ENCODE data around the gene RACK1. TPM values are rescaled to one million over a fixed set of nuclear protein-coding genes. Genes with fewer than 3 reads are reported as not detected.

The RACK1 gene
- total and polyA plus RNA-seq, 2 of the 8 experiments (the other 6 are each of a cell fraction or from before 2014, with no cell fraction given): 2,589 to 7,971 TPM

- DNase-seq (ENCODE audit: low read depth in 1 of 2, low spot score in 2 of 2) (peak; percentile 83 to 94), FAIRE-seq (no peak)
- peaks cover 4 to 10% (median 6%) of the 10 kb centered on the region in 4 experiments; a peak in 6 of 7 replicates for H3K4me1 ChIP-seq (replicated peaks in 1 of 4; ENCODE audit: control insufficient read depth in 3 of 4, insufficient read depth in 4 of 4, low read length in 3 of 4)
- H3K9ac ChIP-seq (replicated peaks in 1 of 4; ENCODE audit: extremely low read depth in 1 of 4, low read depth in 3 of 4, low read length in 3 of 4): peak within 1 kb of the TSS; percentile 61 to 95 (median 66)
- peaks cover 15% of the 10 kb centered on the region for H3K79me1 ChIP-seq (ENCODE audit: low read depth, low read length)
- H3K4ac ChIP-seq (replicated peaks; ENCODE audit: insufficient read length, low read depth, low read length): no peak within 1 kb of the TSS
- peaks cover 8 to 17% of the 10 kb centered on the region in 2 experiments for H4K20me1 ChIP-seq (replicated peaks in 1 of 2; ENCODE audit: control insufficient read depth in 1 of 2, insufficient read depth in 2 of 2, low read length in 2 of 2)
- H3K14ac ChIP-seq (ENCODE audit: insufficient read length): no peak within 1 kb of the TSS
- H2BK120ac ChIP-seq (replicated peaks; ENCODE audit: low read depth, low read length): no peak within 1 kb of the TSS
- ChIA-PET POLR2A (ENCODE audit: partially characterized antibody) (interaction anchor here (0.6 to 34.2 kb wide), 9 partner anchors 12 to 76 kb away, joined by 3 to 1334 read pairs (median 5); partner anchors contain the start of genes RACK1, TRIM41 and TRIM7), CTCF (ENCODE audit: partially characterized antibody) (interaction anchor here (0.7 to 2.6 kb wide), 6 partner anchors 9 to 76 kb away, joined by 3 to 14 read pairs (median 3); no protein-coding TSS in a partner anchor)
- peaks cover 0 to 1% (median 0%) of the 10 kb centered on the region in 4 experiments; a peak in 1 of 7 replicates for H3K27me3 ChIP-seq (replicated peaks in 1 of 4; ENCODE audit: control insufficient read depth in 3 of 4, extremely low read depth in 1 of 4, insufficient read depth in 3 of 4, low read length in 3 of 4)
- peak within 1 kb of the TSS; percentile 93 for H4K8ac ChIP-seq (ENCODE audit: extremely low read depth, insufficient read depth, low read length)
- peak within 1 kb of the TSS; percentile 75; the same call in 1 of the 2 replicates for H2AFZ ChIP-seq (ENCODE audit: low read length)
- H4K5ac ChIP-seq (ENCODE audit: insufficient read length, low read depth, low read length): peak within 1 kb of the TSS; percentile 71
- H3K4me3 ChIP-seq (ENCODE audit: extremely low read depth in 1 of 4, insufficient read depth in 2 of 4, low read depth in 3 of 4, low read length in 4 of 4): peak within 1 kb of the TSS; percentile 76 to 92 (median 86)
- peaks cover 0 to 14% (median 7%) of the 10 kb centered on the region in 4 experiments; a peak in 5 of 8 replicates for H3K36me3 ChIP-seq (ENCODE audit: control insufficient read depth in 2 of 4, insufficient read depth in 4 of 4, low read length in 3 of 4)
- peak within 1 kb of the TSS; percentile 39 for H3K18ac ChIP-seq (ENCODE audit: extremely low read depth, low read length)
- WGBS, 2 experiments (ENCODE audit: extremely low coverage in 1 of 2, insufficient coverage in 1 of 2, insufficient read length in 1 of 2, insufficient replicate concordance in 2 of 2, low coverage in 1 of 2, low lambda C conversion rate in 2 of 2, missing lambda C conversion rate in 1 of 2): 1% methylated on average over 31 of the region's 43 CpGs; no CpG with 5 or more reads in 1 of the 2 experiments
- H3K27ac ChIP-seq (ENCODE audit: low read depth, low read length): peak within 1 kb of the TSS; percentile 44; the same call in 1 of the 2 replicates
- H2BK15ac ChIP-seq (ENCODE audit: low read length): no peak within 1 kb of the TSS
- H3K23me2 ChIP-seq (ENCODE audit: low read depth, low read length): peaks cover 12% of the 10 kb centered on the region
- H4K91ac ChIP-seq (replicated peaks; ENCODE audit: insufficient read length, low read length): peak within 1 kb of the TSS; percentile 71
- no peaks in the 10 kb centered on the region for H3K9me3 ChIP-seq (ENCODE audit: insufficient read depth in 2 of 2, low read depth in 1 of 2, low read length in 1 of 2)
- H2BK5ac ChIP-seq (ENCODE audit: low read depth, low read length): peak within 1 kb of the TSS; percentile 63; the same call in 1 of the 2 replicates
- no peak within 1 kb of the TSS; the same call in 1 of the 2 replicates for H2BK12ac ChIP-seq (ENCODE audit: low read depth, low read length)
- H2BK20ac ChIP-seq (ENCODE audit: low read length): no peak within 1 kb of the TSS
- H3K4me2 ChIP-seq (ENCODE audit: insufficient read depth in 1 of 2, low read depth in 2 of 2, low read length in 2 of 2): peak within 1 kb of the TSS; percentile 86 to 98
- no peak within 1 kb of the TSS for H3K23ac ChIP-seq (ENCODE audit: insufficient read length)
- H3K79me2 ChIP-seq (ENCODE audit: control insufficient read depth in 1 of 2, insufficient read depth in 2 of 2, low read length in 2 of 2): peaks cover 3 to 41% of the 10 kb centered on the region in 2 experiments; a peak in 2 of 4 replicates
- H3K56ac ChIP-seq (replicated peaks; ENCODE audit: insufficient read length, low read depth, low read length): peak within 1 kb of the TSS; percentile 65
- H2AK5ac ChIP-seq (ENCODE audit: low read depth, low read length): no peak within 1 kb of the TSS
- TF ChIP-seq SP2 (IDR thresholded peaks at IDR 0.05; ENCODE audit: low read length) (peak; percentile 95), BCL11A (IDR thresholded peaks at IDR 0.05; ENCODE audit: low read depth in 2 of 2, low read length in 2 of 2) (no peak), ASH2L (IDR thresholded peaks at IDR 0.05; ENCODE audit: low read length) (peak; percentile 97), TAF1 (IDR thresholded peaks at IDR 0.05; ENCODE audit: low read depth, low read length) (peak; percentile 98), SRF (IDR thresholded peaks at IDR 0.05; ENCODE audit: low read depth, low read length) (0 out of 2 replicates have a peak, but pooled peaks have one; percentile 33), GABPA (IDR thresholded peaks at IDR 0.05; ENCODE audit: borderline replicate concordance, insufficient read depth, low read length) (0 out of 2 replicates have a peak, but pooled peaks have one; percentile 22), POLR2AphosphoS5 (IDR thresholded peaks at IDR 0.05; ENCODE audit: low read depth, low read length) (peak; percentile 88), HDAC6 (IDR thresholded peaks at IDR 0.05; ENCODE audit: low read depth, low read length) (no peak), SIN3A (conservative IDR thresholded peaks at IDR 0.05 in 1 of 2, IDR thresholded peaks at IDR 0.05 in 1 of 2; ENCODE audit: low read depth in 1 of 2, low read length in 2 of 2) (peak; percentile 91 to 99), TCF12 (IDR thresholded peaks at IDR 0.05; ENCODE audit: low read depth, low read length) (no peak), TAF7 (optimal IDR thresholded peaks at IDR 0.05; ENCODE audit: borderline replicate concordance, low read depth, low read length) (peak; percentile 87)
These were observed 17.1 kb upstream of the RACK1 start, which contains the start of gene TRIM52 for GRCh38 chr5:181260720-181261319. Gene TRIM52 (minus strand): TSS chr5:181261143. CDS start chr5:181260813, 330 bp downstream.
